Stimulated activated memory B cell treated with anti-CD40 and anti-IgM and Interleukin-4, amounts not matched to agents 10 μg/mL and 1 μg/mL and 100 μg/mL, for 72 hours (primary cell): Measurements from ENCODE around the gene SHISA6.

ENCODE experiments used
- ATAC-seq: fragments of 150-1000 bp; cut with Tn5 transposase; 2 replicates; pipeline ENCODE4 v1.10.0; 2021
- H3K27ac Mint-ChIP-seq: one replicate; pipeline ENCODE4 v1.8.0; 2022; ENCODE audit warnings: mild to moderate bottlenecking, mixed read lengths
- H3K27me3 Mint-ChIP-seq: one replicate; pipeline ENCODE4 v1.8.0; 2022; ENCODE audit warnings: mixed read lengths
- H3K36me3 Mint-ChIP-seq: one replicate; pipeline ENCODE4 v1.8.0; 2022; ENCODE audit warnings: mixed read lengths
- H3K4me1 Mint-ChIP-seq: one replicate; pipeline ENCODE4 v1.8.0; 2022; ENCODE audit warnings: mixed read lengths
- H3K4me3 Mint-ChIP-seq: one replicate; pipeline ENCODE4 v1.8.0; 2022; ENCODE audit warnings: mild to moderate bottlenecking, moderate library complexity, mixed read lengths
- H3K9me3 Mint-ChIP-seq: one replicate; pipeline ENCODE4 v1.8.0; 2022; ENCODE audit warnings: mixed read lengths

The SHISA6 gene

GRCh38 chr17:11514981-11515680 is 274.1 kb downstream of the SHISA6 start:
- Mint-ChIP-seq H3K27ac (no peak overlapping the region), H3K9me3 (no peaks in the 10 kb centered on the region), H3K4me3 (no peak overlapping the region), H3K27me3 (no peaks in the 10 kb centered on the region), H3K4me1 (no peaks in the 10 kb centered on the region), H3K36me3 (no peaks in the 10 kb centered on the region)
- no peak for ATAC-seq

DNA sequence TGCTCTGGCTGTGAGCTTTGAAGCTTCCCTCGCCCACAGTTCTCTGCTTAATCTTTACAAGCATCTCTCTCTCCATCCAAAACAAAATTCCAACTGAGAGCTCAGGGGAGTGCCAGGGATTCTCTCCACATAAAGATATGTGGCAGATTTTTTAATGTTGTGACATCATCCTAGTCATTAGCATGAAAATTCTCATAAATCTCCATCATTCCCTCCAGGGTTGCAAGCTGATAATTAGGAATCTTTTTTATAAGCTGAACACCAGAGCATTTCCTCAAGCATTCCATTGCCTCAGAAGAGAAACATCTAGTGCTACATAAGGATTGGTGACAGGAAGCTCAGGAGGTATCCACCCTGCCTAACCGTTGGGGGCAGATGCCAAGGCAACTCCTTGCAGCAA is 274.9 kb downstream of the SHISA6 start:
- H3K27ac Mint-ChIP-seq = no peak overlapping the region
- H3K4me1 Mint-ChIP-seq = no peaks in the 10 kb centered on the region

GRCh38 chr17:11535231-11535630 is 294.2 kb downstream of the SHISA6 start:
- Mint-ChIP-seq H3K4me1 (no peaks in the 10 kb centered on the region), H3K9me3 (peaks cover 6% of the 10 kb centered on the region), H3K36me3 (no peaks in the 10 kb centered on the region), H3K27ac (no peak overlapping the region), H3K27me3 (no peaks in the 10 kb centered on the region), H3K4me3 (no peak overlapping the region)
- no peak for ATAC-seq

More for the DNA sequence above, 274.9 kb downstream of the SHISA6 start:
- Mint-ChIP-seq H3K4me3 (no peak overlapping the region), H3K9me3 (no peaks in the 10 kb centered on the region), H3K27me3 (no peaks in the 10 kb centered on the region), H3K36me3 (no peaks in the 10 kb centered on the region)
- ATAC-seq = no peak

- ATAC-seq = no peak
- H3K4me1 Mint-ChIP-seq = no peaks in the 10 kb centered on the region
- no peak overlapping the region for H3K4me3 Mint-ChIP-seq
- peaks cover 11% of the 10 kb centered on the region for H3K9me3 Mint-ChIP-seq
- no peaks in the 10 kb centered on the region for H3K27me3 Mint-ChIP-seq
- H3K36me3 Mint-ChIP-seq = no peaks in the 10 kb centered on the region
- H3K27ac Mint-ChIP-seq = no peak overlapping the region
Measured at GRCh38 chr17:11538366-11538765, 297.4 kb downstream of the SHISA6 start.

- Mint-ChIP-seq H3K36me3 (no peaks in the 10 kb centered on the region), H3K4me3 (no peak overlapping the region), H3K9me3 (peaks cover 11% of the 10 kb centered on the region), H3K27me3 (no peaks in the 10 kb centered on the region), H3K27ac (no peak overlapping the region), H3K4me1 (no peaks in the 10 kb centered on the region)
- no peak for ATAC-seq
Measured at GRCh38 chr17:11539637-11540036, 298.6 kb downstream of the SHISA6 start.

DNA sequence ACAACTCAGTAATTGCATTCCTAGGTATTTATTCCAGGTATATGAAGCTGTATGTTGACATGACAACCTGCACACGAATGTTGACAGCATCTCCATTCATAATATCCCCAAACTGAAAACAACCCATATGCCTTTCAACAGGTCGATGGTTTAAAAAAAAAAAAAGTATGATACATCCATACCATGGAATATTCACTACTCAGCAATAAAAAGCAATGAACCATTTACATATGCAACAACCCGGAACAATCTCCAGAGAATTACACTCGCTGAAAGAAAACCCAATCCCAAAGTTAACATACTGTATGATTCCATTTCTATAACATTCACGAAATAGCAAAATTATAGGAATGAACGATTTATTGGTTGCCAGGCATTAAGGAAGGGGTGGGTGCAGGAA is 304.0 kb downstream of the SHISA6 start:
- no peak overlapping the region for H3K27ac Mint-ChIP-seq
- no peak overlapping the region for H3K4me3 Mint-ChIP-seq
- no peaks in the 10 kb centered on the region for H3K4me1 Mint-ChIP-seq
- no peaks in the 10 kb centered on the region for H3K36me3 Mint-ChIP-seq
- H3K27me3 Mint-ChIP-seq = no peaks in the 10 kb centered on the region
- H3K9me3 Mint-ChIP-seq = peaks cover 6% of the 10 kb centered on the region
- no peak for ATAC-seq

GRCh38 chr17:11545696-11546095 is 304.7 kb downstream of the SHISA6 start:
- Mint-ChIP-seq H3K9me3 (peaks cover 4% of the 10 kb centered on the region), H3K4me1 (no peaks in the 10 kb centered on the region), H3K36me3 (no peaks in the 10 kb centered on the region), H3K4me3 (no peak overlapping the region), H3K27me3 (no peaks in the 10 kb centered on the region), H3K27ac (no peak overlapping the region)
- ATAC-seq = no peak

DNA sequence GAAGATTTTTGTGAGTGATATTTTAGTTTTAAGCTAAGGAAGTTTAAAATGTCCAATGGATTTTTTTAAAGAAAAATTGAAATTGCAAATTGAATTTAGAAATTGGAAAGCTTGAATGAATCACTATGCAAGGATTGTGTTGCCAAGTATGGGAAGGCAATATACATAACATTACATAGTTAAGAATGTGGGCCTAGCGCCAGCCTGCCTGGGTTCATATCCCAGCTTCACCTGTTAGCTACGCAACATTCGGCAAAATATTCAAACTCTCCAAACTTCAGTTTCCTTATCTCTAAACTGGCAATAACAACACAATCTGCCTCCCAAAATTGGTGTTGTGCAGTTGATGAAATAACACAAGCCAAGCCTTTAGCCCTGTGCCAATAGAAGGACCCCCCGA is 306.8 kb downstream of the SHISA6 start:
- no peak overlapping the region for H3K4me3 Mint-ChIP-seq
- H3K36me3 Mint-ChIP-seq = no peaks in the 10 kb centered on the region
- no peak overlapping the region for H3K27ac Mint-ChIP-seq
- H3K27me3 Mint-ChIP-seq = no peaks in the 10 kb centered on the region
- H3K9me3 Mint-ChIP-seq = no peaks in the 10 kb centered on the region
- no peak for ATAC-seq
- H3K4me1 Mint-ChIP-seq = no peaks in the 10 kb centered on the region

- Mint-ChIP-seq H3K4me3 (no peak overlapping the region), H3K27me3 (no peaks in the 10 kb centered on the region), H3K36me3 (no peaks in the 10 kb centered on the region), H3K9me3 (no peaks in the 10 kb centered on the region), H3K4me1 (no peaks in the 10 kb centered on the region), H3K27ac (no peak overlapping the region)
- ATAC-seq = no peak
Measured at GRCh38 chr17:11548398-11548797, 307.4 kb downstream of the SHISA6 start.

GRCh38 chr17:11550431-11550830 is 309.4 kb downstream of the SHISA6 start:
- no peaks in the 10 kb centered on the region for H3K36me3 Mint-ChIP-seq
- ATAC-seq = no peak
- H3K4me1 Mint-ChIP-seq = no peaks in the 10 kb centered on the region
- H3K4me3 Mint-ChIP-seq = no peak overlapping the region
- no peaks in the 10 kb centered on the region for H3K27me3 Mint-ChIP-seq
- H3K27ac Mint-ChIP-seq = no peak overlapping the region
- H3K9me3 Mint-ChIP-seq = peaks cover 4% of the 10 kb centered on the region

DNA sequence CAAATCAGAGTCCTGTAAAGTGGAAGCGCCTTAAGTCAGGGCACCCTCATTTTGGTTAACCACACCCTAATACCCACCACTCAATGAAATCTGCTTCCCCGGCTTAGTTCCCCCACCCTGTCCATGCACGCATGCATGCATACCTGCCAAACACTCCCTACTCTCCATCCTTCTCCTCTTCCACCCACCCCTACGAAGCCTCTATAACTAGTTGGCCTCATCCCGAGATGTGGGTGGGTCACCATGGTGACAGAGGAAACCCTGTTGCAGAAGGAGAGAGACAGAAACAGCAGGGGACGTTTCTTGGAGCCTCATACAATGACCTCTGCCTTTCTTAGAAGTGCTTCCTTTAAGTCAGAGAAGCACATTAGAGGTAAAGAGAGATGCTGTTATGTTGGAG is 310.4 kb downstream of the SHISA6 start:
- no peaks in the 10 kb centered on the region for H3K4me1 Mint-ChIP-seq
- no peak overlapping the region for H3K27ac Mint-ChIP-seq
- no peaks in the 10 kb centered on the region for H3K27me3 Mint-ChIP-seq

GRCh38 chr17:11553135-11553534 is 312.1 kb downstream of the SHISA6 start:
- no peaks in the 10 kb centered on the region for H3K36me3 Mint-ChIP-seq

More for the DNA sequence above, 310.4 kb downstream of the SHISA6 start:
- Mint-ChIP-seq H3K9me3 (peaks cover 4% of the 10 kb centered on the region), H3K36me3 (no peaks in the 10 kb centered on the region), H3K4me3 (no peak overlapping the region)
- ATAC-seq = no peak

GRCh38 chr17:11554042-11554441 is 313.0 kb downstream of the SHISA6 start:
- H3K4me1 Mint-ChIP-seq = no peaks in the 10 kb centered on the region

More at GRCh38 chr17:11553135-11553534, 312.1 kb downstream of the SHISA6 start:
- H3K4me3 Mint-ChIP-seq = no peak overlapping the region
- no peaks in the 10 kb centered on the region for H3K4me1 Mint-ChIP-seq
- H3K27ac Mint-ChIP-seq = no peak overlapping the region
- H3K27me3 Mint-ChIP-seq = no peaks in the 10 kb centered on the region
- peaks cover 4% of the 10 kb centered on the region for H3K9me3 Mint-ChIP-seq
- ATAC-seq = no peak

GRCh38 chr17:11554542-11554941 is 313.5 kb downstream of the SHISA6 start:
- Mint-ChIP-seq H3K4me3 (no peak overlapping the region), H3K27ac (no peak overlapping the region), H3K27me3 (no peaks in the 10 kb centered on the region), H3K4me1 (no peaks in the 10 kb centered on the region), H3K36me3 (no peaks in the 10 kb centered on the region), H3K9me3 (peaks cover 4% of the 10 kb centered on the region)
- ATAC-seq = no peak

More at GRCh38 chr17:11554042-11554441, 313.0 kb downstream of the SHISA6 start:
- ATAC-seq = no peak
- Mint-ChIP-seq H3K27ac (no peak overlapping the region), H3K9me3 (peaks cover 4% of the 10 kb centered on the region), H3K4me3 (no peak overlapping the region), H3K27me3 (no peaks in the 10 kb centered on the region), H3K36me3 (no peaks in the 10 kb centered on the region)

GRCh38 chr17:11555530-11555929 is 314.5 kb downstream of the SHISA6 start:
- H3K27ac Mint-ChIP-seq = no peak overlapping the region
- H3K27me3 Mint-ChIP-seq = no peaks in the 10 kb centered on the region
- no peaks in the 10 kb centered on the region for H3K36me3 Mint-ChIP-seq
- no peak overlapping the region for H3K4me3 Mint-ChIP-seq
- peaks cover 4% of the 10 kb centered on the region for H3K9me3 Mint-ChIP-seq
- no peaks in the 10 kb centered on the region for H3K4me1 Mint-ChIP-seq
- no peak for ATAC-seq

- Mint-ChIP-seq H3K27ac (no peak overlapping the region), H3K9me3 (peaks cover 7% of the 10 kb centered on the region), H3K4me1 (no peaks in the 10 kb centered on the region), H3K4me3 (no peak overlapping the region), H3K27me3 (no peaks in the 10 kb centered on the region), H3K36me3 (no peaks in the 10 kb centered on the region)
- ATAC-seq = no peak
Measured at GRCh38 chr17:11557727-11558452, 316.9 kb downstream of the SHISA6 start.
